Middle frontal gyrus (tissue), 1 donor: ENCODE measurements around the gene ANHX.
"Not testable (repeated sequence)": the region's sequence is repeated elsewhere in the genome, so short reads cannot be mapped to it uniquely, and the experiment has no call there.

Source experiments
- DNase-seq: peaks from one replicate; pipeline ENCODE4 v3.0.0-alpha.2; 2015; ENCODE audit warnings: low spot score; ENCODE audit errors: extremely low spot score

ANHX gene

DNA sequence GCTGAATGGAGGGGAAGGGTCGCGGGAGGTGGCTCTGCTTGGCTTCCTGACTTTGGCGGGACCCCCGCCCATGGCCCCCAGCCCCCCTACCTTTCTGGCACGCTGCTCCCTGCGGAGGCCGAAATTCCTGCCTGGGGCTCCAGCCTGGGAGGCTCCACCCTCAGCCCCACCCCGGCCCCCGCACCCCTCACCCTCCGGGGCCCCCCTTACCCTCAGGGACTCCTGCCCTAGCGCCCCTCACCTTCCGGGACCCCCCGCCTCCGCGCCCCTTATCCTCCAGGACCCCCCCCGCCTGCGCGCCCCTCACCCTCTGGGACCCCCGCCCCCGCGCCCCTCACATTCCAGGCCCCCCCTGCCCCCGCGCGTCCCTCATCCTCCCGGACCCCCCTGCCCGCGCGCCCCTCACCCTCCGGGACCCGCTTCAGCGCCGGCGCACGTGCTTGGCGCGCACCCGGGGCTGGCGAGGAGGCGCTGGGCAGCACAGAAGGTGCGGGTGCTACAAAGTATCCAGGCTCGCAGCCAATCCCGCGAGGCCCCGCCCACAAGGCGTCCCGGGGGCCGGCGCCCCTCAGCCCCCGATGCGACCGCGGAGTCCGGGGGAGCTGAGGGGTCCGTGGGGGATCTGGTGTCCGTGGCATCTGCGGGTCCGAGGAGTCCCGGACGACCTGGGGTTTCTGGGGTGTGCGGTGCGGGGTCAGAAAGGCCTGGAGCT lies at the start of gene ANHX:
ANHX (minus strand) TSS at position 477 of the 712 bp plus-strand sequence. CDS start 1,521 bp downstream, outside the sequence.
- no peak for DNase-seq

DNA sequence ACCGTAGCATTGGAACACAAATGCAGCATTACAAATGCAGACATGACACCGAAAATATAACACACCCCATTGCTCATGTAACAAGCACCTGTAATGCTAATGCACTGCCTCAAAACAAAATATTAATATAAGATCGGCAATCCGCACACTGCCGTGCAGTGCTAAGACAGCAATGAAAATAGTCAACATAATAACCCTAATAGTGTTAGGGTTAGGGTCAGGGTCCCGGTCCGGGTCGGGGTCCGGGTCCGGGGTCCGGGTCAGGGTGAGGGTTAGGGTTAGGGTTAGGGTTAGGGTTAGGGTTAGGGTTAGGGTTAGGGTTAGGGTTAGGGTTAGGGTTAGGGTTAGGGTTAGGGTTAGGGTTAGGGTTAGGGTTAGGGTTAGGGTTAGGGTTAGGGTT lies 29.0 kb upstream of the ANHX start:
- not testable (repeated sequence) for DNase-seq

- DNase-seq = no peak
Observed at GRCh38 chr12:133264173-133264572, 28.5 kb upstream of the ANHX start.

DNA sequence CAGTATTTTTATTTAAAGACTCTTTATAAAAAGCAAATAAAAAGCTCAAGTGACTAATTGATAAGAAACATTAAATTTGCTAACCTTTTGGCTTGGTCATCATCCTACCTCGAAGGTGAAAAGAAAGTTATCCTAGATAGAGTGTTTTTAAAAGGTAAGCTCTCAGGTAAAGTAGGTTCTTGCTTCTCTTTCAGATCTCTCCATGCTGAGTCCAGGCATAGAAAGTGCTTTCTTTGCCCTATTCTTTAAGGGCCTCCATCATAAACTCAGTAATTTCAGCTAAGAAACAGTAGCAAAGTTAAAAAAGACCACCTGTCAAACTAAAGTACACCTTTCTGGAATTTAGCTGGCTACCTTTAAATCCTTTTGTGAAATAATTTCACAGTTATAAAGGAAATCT lies 20.6 kb upstream of the ANHX start:
- no peak for DNase-seq

- DNase-seq = not testable (repeated sequence)
Observed at GRCh38 chr12:133255833-133256232, 20.2 kb upstream of the ANHX start.

GRCh38 chr12:133251732-133252131 lies 16.1 kb upstream of the ANHX start:
- DNase-seq = no peak

GRCh38 chr12:133236556-133236955 lies 879 bp upstream of the ANHX start:
- no peak for DNase-seq

DNA sequence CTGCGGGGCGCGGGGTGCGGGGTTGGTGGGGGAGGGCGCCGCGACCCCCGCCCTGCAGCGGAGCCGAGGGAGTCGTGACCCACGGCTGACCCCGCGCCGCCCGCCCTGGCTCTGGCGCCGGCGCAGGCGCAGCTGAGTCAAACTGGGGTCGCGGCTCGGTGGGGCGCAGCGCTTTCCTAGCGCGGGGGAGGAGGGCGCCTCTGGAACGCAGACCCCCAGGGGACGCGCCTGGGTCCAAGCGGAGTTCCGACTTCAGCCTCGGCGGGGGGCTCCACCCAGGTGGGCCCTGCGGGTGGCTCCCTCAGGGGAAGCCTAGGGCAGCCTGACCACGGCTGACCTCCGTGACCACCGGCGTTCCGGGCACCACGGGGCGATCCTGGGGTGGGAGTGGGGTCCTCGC lies 467 bp upstream of the ANHX start:
- no peak for DNase-seq

DNA sequence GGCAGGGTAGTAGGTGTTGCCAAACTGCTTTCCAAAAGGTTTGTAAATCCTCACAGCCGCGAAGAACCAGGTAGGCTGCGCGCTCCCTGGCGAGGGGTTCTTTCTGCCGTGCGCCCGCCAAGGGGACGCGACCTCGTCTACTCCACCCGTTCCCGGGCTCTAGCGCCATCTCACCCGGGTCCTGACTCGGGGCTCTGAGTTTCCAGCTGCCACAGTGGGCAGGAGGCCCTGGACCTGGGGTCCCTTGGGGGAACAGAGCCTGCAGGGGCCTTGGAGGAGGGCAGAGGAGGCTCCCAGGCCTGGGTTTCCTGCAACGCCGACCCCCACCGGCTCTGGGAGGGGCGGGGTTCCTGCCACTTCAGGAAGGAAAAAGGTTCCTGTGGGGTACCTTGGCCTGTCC lies 706 bp downstream of the ANHX start:
- DNase-seq = no peak

GRCh38 chr12:133233993-133234564 lies 1.6 kb downstream of the ANHX start:
- DNase-seq = no peak

- DNase-seq = no peak
Observed at GRCh38 chr12:133233006-133233405, 2.7 kb downstream of the ANHX start.

DNA sequence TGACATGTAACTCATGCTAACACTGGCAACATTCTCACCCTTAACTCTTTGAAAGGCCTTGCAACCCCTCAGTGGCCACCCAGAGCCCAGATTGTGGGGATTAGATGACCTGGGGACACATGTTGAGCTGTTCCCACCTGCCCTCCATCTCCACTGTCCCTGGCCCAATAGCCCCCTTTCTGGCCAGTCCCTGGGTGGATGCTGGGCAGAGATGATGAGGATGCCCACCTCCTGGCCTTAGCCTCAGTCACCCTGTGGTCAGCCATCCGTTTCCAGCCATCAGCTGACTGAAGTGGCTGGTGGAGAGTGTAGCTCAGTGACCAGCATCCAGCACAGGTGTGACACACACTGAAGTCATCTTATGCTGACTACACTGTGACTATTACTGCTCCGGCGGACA lies 4.7 kb downstream of the ANHX start:
- no peak for DNase-seq

- no peak for DNase-seq
Observed at GRCh38 chr12:133227281-133227852, 8.3 kb downstream of the ANHX start.

GRCh38 chr12:133226690-133227089 lies 9.0 kb downstream of the ANHX start:
- DNase-seq = no peak

DNA sequence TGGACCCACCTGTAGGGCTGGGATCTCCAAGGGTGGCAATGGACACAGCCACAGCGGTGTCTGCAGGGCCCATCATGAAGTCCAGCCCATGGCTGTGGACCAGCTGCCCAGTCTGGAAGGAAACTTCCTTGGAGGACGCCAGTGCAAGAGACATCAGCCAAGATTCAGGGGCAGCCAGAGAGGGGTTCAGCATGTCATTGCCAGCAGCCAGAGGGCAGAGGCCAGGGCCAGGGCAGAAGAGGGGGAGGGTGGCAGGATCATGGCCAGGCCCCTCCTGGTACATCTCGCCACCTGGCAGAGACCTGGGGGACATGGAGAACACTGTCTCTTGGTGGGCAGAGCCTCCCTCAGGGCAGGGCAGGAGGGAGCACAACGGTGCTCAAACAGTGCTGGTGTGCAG lies 10.2 kb downstream of the ANHX start:
- DNase-seq = no peak

GRCh38 chr12:133222211-133222610 lies 13.5 kb downstream of the ANHX start:
- DNase-seq = no peak

- no peak for DNase-seq
Observed at GRCh38 chr12:133221241-133221640, 14.4 kb downstream of the ANHX start.

- no peak for DNase-seq
Observed at GRCh38 chr12:133220521-133220920, 15.2 kb downstream of the ANHX start.

DNA sequence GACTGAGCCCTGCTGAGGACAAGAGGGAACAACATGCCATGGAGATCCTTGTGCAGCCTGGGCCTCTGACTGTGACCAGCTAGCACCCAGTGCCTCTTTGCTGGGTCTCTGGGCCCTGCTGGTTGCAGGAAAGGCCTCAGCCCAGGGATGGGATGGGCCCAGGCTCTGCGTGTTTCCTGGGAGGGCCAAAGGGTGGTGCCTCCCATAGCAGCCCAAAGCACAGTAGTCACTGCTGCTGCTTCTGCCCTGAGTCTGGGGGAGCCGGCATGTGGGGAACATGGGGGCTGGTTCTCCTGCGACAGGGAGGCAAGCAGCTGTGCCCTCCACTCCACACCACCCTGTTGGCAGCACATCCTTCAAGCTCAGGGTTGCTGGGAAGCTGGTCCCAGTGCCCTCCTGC lies 18.5 kb downstream of the ANHX start:
- no peak for DNase-seq

GRCh38 chr12:133215724-133216123 lies 20.0 kb downstream of the ANHX start:
- DNase-seq = no peak

GRCh38 chr12:133206390-133206789 lies 29.3 kb downstream of the ANHX start:
- no peak for DNase-seq

GRCh38 chr12:133204264-133204603 lies 31.4 kb downstream of the ANHX start:
- no peak for DNase-seq
